K562 (cell line): ENCODE results near the gene TRIM45. TPM values are rescaled to one million over a fixed set of nuclear protein-coding genes. Genes with fewer than 3 reads are reported as not detected.
A peak's percentile ranks its signal among the peaks of the same experiment; 100 is the strongest.

Experiments
- CHCHD3 ChIP-seq: fragments of 250-450 bp; sonication (Bioruptor Pico); IDR thresholded peaks from 2 replicates; pipeline ENCODE4 v2.1.2; 2022; ENCODE audit warnings: mild to moderate bottlenecking
- ETV1 ChIP-seq: fragments of 450-650 bp; conservative IDR thresholded peaks from 2 replicates; pipeline ENCODE4 v1.6.1; 2016; ENCODE audit warnings: missing genetic modification characterization, control low read depth, low read depth, missing compliant biosample characterization
- FOXJ2 ChIP-seq: fragments of 200-800 bp; sonication (Bioruptor generic); IDR thresholded peaks from 2 replicates; pipeline ENCODE4 v1.6.1; 2016; ENCODE audit warnings: missing genetic modification characterization, missing compliant biosample characterization
- ILF3 ChIP-seq: fragments of 450-650 bp; IDR thresholded peaks from 2 replicates; pipeline ENCODE4 v1.6.1; 2018; ENCODE audit warnings: antibody characterized with exemption, mild to moderate bottlenecking, moderate library complexity, borderline replicate concordance
- MCM7 ChIP-seq, 2 experiments: fragments of 450-650 bp; IDR thresholded peaks; 2 replicates each; pipeline ENCODE4 v1.6.1; 2016 to 2018
- MYBL2 ChIP-seq, 2 experiments: fragments of 450-650 bp in 1 of 2; sonication (generic) in 1 of 2; formaldehyde crosslinking in 1 of 2; IDR thresholded peaks; 2 replicates each; pipeline versions ENCODE4 v1.6.1 to v1.8.1; 2017 to 2022; ENCODE audit warnings: borderline replicate concordance in 1 of 2, inconsistent platforms in 1 of 2, low read depth in 1 of 2, mild to moderate bottlenecking in 1 of 2, missing genetic modification reagents in 1 of 2, moderate library complexity in 1 of 2
- PHF21A ChIP-seq: fragments of 450-650 bp; IDR thresholded peaks from 2 replicates; pipeline ENCODE4 v1.6.1; 2017; ENCODE audit warnings: low read depth, borderline replicate concordance
- SIN3A ChIP-seq, 2 experiments: fragments of 150-350 bp in 1 of 2; IDR thresholded peaks; 2 replicates each; pipeline ENCODE4 v1.6.1; 2011 to 2016; ENCODE audit warnings: borderline replicate concordance in 2 of 2, low read depth in 2 of 2, low read length in 2 of 2, mild to moderate bottlenecking in 2 of 2, moderate library complexity in 2 of 2; ENCODE audit not compliant: control insufficient read depth in 1 of 2
- SIX5 ChIP-seq, 2 experiments: IDR thresholded peaks; 2 replicates each; pipeline ENCODE4 v1.6.1; 2011; ENCODE audit warnings: low read length in 2 of 2, borderline replicate concordance in 1 of 2, low read depth in 1 of 2, mild to moderate bottlenecking in 1 of 2, moderate library complexity in 1 of 2; ENCODE audit not compliant: insufficient read depth in 1 of 2
- TEAD1 ChIP-seq, 2 experiments: fragments of 450-650 bp in 1 of 2; sonication (generic) in 1 of 2; formaldehyde crosslinking; IDR thresholded peaks; 2 replicates each; pipeline versions ENCODE4 v1.4.0 to v1.8.0; 2020 to 2022; ENCODE audit warnings: mild to moderate bottlenecking in 2 of 2, missing genetic modification reagents in 1 of 2
- TGIF2 ChIP-seq: sonication (generic); formaldehyde crosslinking; IDR thresholded peaks from 2 replicates; pipeline ENCODE4 v1.8.1; 2022; ENCODE audit warnings: mild to moderate bottlenecking, missing genetic modification reagents, moderate library complexity
- TRIM25 ChIP-seq: fragments of 450-650 bp; IDR thresholded peaks from 2 replicates; pipeline ENCODE4 v1.7.0; 2016; ENCODE audit warnings: borderline replicate concordance
- TSC22D4 ChIP-seq: fragments of 450-650 bp; IDR thresholded peaks from 2 replicates; pipeline ENCODE4 v1.6.1; 2016; ENCODE audit warnings: missing genetic modification characterization, missing biosample characterization, control low read depth
- polyA plus RNA-seq, 8 experiments: library from polyadenylated mRNA; depleted of rRNA in 4 of 8; stranded (reverse) in 5 of 8; unstranded in 3 of 8; fragments of >200 nt; fragmentation: Nextera tagmentation in 2 of 8; fragmentation: Illumina TruSeq in 1 of 8; extraction: Ambion mirVana in 2 of 8; extraction: Trizol in 1 of 8; gene quantifications; 2 replicates each; pipeline versions ENCODE4 v1.2.1 to v1.2.3, GENCODE V29; 2011 to 2014; ENCODE audit warnings: inconsistent platforms in 1 of 8, missing spikeins in 1 of 8
- total RNA-seq, 7 experiments: library from RNA; depleted of rRNA in 6 of 7; stranded (reverse); fragments of >200 nt in 6 of 7; fragmentation: Illumina TruSeq in 2 of 7; extraction: Trizol in 2 of 7; gene quantifications; 2 replicates each; pipeline versions ENCODE4 v1.2.1 to v1.2.3, GENCODE V29; 2011 to 2021; ENCODE audit warnings: low replicate concordance in 1 of 7
- TF ChIP-seq, protein P1 (sequence below): sonication (generic); formaldehyde crosslinking; IDR thresholded peaks from 2 replicates; pipeline ENCODE4 v1.4.0; 2020; ENCODE audit warnings: mild to moderate bottlenecking, missing genetic modification reagents
- TF ChIP-seq, protein P2 (sequence below): fragments of 450-650 bp; IDR thresholded peaks from 2 replicates; pipeline ENCODE4 v1.6.1; 2014; ENCODE audit warnings: low read depth, mild to moderate bottlenecking, moderate library complexity, borderline replicate concordance
- TF ChIP-seq, protein P3 (sequence below), 2 experiments: fragments of 450-650 bp in 1 of 2; IDR thresholded peaks; 2 replicates each; pipeline ENCODE4 v1.6.1; 2011 to 2017; ENCODE audit warnings: low read depth in 2 of 2, antibody characterized with exemption in 1 of 2, borderline replicate concordance in 1 of 2, low read length in 1 of 2, mild to moderate bottlenecking in 1 of 2, mixed read lengths in 1 of 2; ENCODE audit not compliant: control insufficient read depth in 1 of 2

The TRIM45 gene
- total and polyA plus RNA-seq, 9 of the 15 experiments (the other 6 are each of a cell fraction or from before 2014, with no cell fraction given): 1.9 to 6.2 (median 3.6) TPM

DNA sequence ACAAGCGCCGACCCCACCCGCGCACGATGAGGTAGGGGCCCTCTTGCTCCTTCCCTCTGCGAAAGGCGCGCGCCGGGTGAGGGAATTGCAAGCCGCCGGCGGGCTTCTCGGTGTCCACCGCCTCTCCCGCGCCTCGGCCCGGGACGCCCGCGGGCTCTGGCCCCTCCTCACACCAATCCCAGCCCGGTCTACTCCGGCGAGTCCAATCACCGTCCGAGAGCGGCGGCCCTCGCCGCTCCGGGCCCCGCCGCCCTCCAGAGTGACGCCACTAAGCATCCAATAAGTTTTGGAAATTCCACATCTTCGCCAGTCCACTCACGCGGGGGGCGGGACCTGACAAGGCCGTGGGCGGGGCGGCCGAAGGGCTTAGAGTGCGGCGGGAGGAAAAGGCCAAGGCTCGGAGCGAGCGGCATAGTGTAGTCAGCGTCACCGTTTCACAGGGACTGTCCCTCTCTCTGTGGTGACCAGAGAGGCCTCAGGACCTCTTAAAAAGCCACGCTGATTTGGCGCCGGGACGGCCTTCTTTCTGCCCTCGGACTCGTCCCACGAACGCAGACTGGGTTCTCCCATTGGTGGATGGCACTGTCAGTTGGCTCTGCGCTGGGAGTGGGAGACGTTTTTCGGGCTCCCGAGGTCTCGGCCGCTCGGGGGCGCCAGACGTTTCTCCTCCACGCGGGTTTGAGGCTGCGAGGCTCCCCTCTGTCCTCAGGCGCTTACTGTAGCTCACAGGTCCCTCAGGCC lies at the start of gene TRIM45 (continued):
- TF ChIP-seq MYBL2 (IDR thresholded peaks at IDR 0.05; ENCODE audit: low read depth) (no peak), MYBL2 (CRISPR knock-in tag; IDR thresholded peaks at IDR 0.05; ENCODE audit: borderline replicate concordance) (no peak), CHCHD3 (CRISPR knock-in tag) (no peak), SIX5 (IDR thresholded peaks at IDR 0.05; ENCODE audit: borderline replicate concordance in 1 of 2, insufficient read depth in 1 of 2, low read depth in 1 of 2, low read length in 2 of 2) (no peak), FOXJ2 (tag) (no peak), SIN3A (IDR thresholded peaks at IDR 0.05; ENCODE audit: borderline replicate concordance in 2 of 2, control insufficient read depth in 1 of 2, low read depth in 2 of 2, low read length in 2 of 2) (0 out of 4 replicates have a peak, but pooled peaks of 1 of the 2 experiments have one; percentile 37), TGIF2 (no peak), ETV1 (tag) (no peak), PHF21A (peak; percentile 82; the same call in 1 of the 2 replicates), MCM7 (IDR thresholded peaks at IDR 0.05) (no peak), ILF3 (no peak), TSC22D4 (tag) (no peak), TRIM25 (no peak), TEAD1 (CRISPR knock-in tag; IDR thresholded peaks at IDR 0.05) (peak; percentile 16 to 60; a peak in 1 of 4 replicates)
- TF ChIP-seq, protein P1, sequence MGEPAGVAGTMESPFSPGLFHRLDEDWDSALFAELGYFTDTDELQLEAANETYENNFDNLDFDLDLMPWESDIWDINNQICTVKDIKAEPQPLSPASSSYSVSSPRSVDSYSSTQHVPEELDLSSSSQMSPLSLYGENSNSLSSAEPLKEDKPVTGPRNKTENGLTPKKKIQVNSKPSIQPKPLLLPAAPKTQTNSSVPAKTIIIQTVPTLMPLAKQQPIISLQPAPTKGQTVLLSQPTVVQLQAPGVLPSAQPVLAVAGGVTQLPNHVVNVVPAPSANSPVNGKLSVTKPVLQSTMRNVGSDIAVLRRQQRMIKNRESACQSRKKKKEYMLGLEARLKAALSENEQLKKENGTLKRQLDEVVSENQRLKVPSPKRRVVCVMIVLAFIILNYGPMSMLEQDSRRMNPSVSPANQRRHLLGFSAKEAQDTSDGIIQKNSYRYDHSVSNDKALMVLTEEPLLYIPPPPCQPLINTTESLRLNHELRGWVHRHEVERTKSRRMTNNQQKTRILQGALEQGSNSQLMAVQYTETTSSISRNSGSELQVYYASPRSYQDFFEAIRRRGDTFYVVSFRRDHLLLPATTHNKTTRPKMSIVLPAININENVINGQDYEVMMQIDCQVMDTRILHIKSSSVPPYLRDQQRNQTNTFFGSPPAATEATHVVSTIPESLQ (CRISPR knock-in tag): peak; percentile 86; the same call in 1 of the 2 replicates
- TF ChIP-seq, protein P2, sequence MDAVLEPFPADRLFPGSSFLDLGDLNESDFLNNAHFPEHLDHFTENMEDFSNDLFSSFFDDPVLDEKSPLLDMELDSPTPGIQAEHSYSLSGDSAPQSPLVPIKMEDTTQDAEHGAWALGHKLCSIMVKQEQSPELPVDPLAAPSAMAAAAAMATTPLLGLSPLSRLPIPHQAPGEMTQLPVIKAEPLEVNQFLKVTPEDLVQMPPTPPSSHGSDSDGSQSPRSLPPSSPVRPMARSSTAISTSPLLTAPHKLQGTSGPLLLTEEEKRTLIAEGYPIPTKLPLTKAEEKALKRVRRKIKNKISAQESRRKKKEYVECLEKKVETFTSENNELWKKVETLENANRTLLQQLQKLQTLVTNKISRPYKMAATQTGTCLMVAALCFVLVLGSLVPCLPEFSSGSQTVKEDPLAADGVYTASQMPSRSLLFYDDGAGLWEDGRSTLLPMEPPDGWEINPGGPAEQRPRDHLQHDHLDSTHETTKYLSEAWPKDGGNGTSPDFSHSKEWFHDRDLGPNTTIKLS: 0 out of 2 replicates have a peak, but pooled peaks have one; percentile 70
- TF ChIP-seq, protein P3, sequence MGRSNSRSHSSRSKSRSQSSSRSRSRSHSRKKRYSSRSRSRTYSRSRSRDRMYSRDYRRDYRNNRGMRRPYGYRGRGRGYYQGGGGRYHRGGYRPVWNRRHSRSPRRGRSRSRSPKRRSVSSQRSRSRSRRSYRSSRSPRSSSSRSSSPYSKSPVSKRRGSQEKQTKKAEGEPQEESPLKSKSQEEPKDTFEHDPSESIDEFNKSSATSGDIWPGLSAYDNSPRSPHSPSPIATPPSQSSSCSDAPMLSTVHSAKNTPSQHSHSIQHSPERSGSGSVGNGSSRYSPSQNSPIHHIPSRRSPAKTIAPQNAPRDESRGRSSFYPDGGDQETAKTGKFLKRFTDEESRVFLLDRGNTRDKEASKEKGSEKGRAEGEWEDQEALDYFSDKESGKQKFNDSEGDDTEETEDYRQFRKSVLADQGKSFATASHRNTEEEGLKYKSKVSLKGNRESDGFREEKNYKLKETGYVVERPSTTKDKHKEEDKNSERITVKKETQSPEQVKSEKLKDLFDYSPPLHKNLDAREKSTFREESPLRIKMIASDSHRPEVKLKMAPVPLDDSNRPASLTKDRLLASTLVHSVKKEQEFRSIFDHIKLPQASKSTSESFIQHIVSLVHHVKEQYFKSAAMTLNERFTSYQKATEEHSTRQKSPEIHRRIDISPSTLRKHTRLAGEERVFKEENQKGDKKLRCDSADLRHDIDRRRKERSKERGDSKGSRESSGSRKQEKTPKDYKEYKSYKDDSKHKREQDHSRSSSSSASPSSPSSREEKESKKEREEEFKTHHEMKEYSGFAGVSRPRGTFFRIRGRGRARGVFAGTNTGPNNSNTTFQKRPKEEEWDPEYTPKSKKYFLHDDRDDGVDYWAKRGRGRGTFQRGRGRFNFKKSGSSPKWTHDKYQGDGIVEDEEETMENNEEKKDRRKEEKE (IDR thresholded peaks at IDR 0.05; ENCODE audit: borderline replicate concordance in 1 of 2, control insufficient read depth in 1 of 2, low read depth in 2 of 2, low read length in 1 of 2): no peak
